GM18909 (cell line): ENCODE results near the gene POLK.

Experiments
- ATAC-seq: cut with Tn5 transposase; IDR thresholded peaks from one replicate; pipeline ENCODE4 v1.9.1; 2021; ENCODE audit warnings: mild to moderate bottlenecking; ENCODE audit not compliant: unreplicated experiment, poor library complexity

The POLK gene

GRCh38 chr5:75637949-75638348 lies 126.3 kb downstream of the POLK start:
- no peak for ATAC-seq

DNA sequence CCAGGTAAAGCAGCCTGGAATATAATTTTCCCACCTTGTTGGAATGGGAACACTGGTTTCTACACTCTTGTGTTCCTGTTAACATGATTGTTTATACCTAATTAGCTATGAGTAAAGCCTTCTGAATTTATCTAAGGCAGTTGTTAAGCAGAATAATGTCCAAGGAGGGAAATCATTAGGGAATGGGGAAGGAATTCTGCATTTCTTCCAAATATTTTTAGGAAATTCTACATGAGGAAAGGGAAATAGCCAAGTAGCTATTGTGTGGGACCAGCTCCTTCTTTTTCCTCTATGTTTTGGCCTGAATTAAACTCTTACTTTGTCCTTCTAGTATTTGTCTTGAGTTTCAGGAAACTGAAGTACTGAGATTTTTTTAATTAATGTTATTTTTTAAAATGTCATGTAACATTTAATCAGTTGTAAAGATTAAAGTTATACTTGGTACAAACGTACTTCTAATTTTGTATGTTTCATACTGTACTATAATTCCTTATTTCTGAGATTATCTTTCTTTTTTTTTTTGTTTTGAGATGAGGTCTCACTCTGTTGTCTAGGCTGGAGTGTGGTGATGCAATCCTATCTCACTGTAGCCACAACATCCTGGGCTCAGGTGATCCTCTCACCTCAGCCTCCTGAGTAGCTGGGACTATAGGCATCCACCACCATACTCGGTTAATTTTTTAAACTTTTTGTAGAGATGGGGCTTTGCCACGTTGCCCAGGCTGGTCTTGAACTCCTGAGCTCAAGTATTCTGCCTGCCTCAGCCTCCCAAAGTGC lies 128.0 kb downstream of the POLK start:
- no peak for ATAC-seq

GRCh38 chr5:75640395-75640794 lies 128.7 kb downstream of the POLK start:
- ATAC-seq: no peak

- ATAC-seq: no peak
Observed at GRCh38 chr5:75640826-75641225, 129.1 kb downstream of the POLK start.

- no peak for ATAC-seq
Observed at GRCh38 chr5:75648712-75649111, 137.0 kb downstream of the POLK start.
